CD4-positive, alpha-beta T cell treated with Interleukin-21 for 1 hour (primary cell): ENCODE results near the gene POU3F2.

Experiments used
- DNase-seq: peaks from one replicate; pipeline ENCODE4 v3.0.0-alpha.2; 2020

POU3F2 gene

GRCh38 chr6:98831057-98831958 lies 3.1 kb upstream of the POU3F2 start:
- no peak for DNase-seq

GRCh38 chr6:98831959-98832283 lies 2.5 kb upstream of the POU3F2 start:
- DNase-seq, result no peak

GRCh38 chr6:98832284-98833056 lies 1.9 kb upstream of the POU3F2 start:
- no peak for DNase-seq

- no peak for DNase-seq
Observed at GRCh38 chr6:98833057-98833306, 1.4 kb upstream of the POU3F2 start.

DNA sequence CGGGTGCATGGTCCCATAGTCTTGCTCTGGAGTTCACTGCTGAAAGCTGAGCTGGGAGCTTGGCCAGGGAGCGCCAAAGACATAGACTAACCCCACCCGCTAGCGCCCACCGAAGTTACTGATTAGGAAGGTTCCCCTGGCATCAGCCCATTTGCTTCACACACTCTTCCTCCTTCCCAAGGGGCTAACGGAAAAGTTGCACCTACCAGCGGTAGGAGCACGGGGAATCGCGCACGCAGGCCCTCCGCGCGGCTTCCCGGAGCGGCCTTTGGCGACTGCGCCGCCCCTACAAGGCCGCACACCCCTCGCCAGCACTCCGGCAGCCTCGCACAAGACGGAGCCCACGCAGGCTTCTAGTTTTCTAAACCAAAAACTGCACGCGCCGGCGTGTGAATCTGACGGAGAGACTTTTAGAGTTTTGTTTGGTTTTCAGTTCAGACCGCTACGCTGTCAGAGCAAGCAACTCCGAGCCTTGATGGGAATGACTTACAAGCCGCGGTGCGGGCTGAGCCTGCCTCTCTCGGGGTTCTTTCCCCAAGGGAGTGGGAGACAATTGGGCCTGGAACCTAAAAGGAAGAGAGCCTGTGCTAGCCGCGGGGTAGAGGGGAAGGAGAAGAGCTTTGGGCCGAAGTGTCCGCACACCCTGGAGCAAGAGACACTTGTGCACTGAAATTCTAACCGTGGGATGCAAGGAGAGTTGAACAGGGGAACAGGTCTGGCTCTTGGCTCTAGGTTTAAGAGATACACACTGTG lies 891 bp upstream of the POU3F2 start:
- DNase-seq, result no peak

- no peak for DNase-seq
Observed at GRCh38 chr6:98835149-98836024, 1.0 kb downstream of the POU3F2 start.

- no peak for DNase-seq
Observed at GRCh38 chr6:98836025-98836961, 1.9 kb downstream of the POU3F2 start.

GRCh38 chr6:98836962-98837944 lies 2.9 kb downstream of the POU3F2 start:
- no peak for DNase-seq

DNA sequence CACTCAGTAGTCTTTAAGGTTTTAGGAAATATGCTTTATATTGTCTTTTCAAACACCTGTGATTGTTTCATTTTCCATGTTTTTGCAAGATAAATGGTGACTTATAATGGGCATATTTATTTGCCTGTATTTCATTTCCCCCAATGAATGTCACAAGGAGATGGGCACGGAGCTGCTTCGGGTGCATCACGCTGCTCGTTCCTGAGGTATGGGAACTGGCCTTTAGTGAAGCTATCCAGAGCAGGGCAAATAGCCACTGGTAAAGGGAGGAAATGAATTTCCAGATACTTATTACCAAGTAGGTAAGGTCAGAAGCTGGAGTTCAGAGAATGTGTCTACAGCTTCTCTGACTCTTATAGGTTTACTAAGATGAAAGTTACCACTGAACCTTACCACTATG lies 3.7 kb downstream of the POU3F2 start:
- no peak for DNase-seq

DNA sequence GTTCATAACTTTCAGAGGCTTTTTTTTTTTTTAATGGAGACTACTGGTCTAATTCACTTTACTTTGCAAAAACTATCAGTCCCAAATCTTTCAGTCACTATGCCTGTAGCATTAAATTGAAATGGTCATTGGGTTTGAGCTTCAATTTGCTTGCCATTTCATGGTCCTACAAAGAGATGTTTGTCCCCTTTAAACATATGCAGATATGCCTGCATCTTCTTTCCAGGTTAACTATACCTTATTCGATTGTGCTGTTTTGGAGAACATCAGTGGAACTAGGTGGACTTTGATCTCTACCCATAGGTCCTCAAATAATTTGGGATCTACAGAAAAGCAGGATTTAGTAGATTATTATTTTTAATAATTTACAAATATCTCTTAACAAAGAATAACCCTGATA lies 4.6 kb downstream of the POU3F2 start:
- no peak for DNase-seq

- DNase-seq, result no peak
Observed at GRCh38 chr6:98839781-98840361, 5.5 kb downstream of the POU3F2 start.

- DNase-seq, result no peak
Observed at GRCh38 chr6:98840385-98840784, 6.0 kb downstream of the POU3F2 start.

GRCh38 chr6:98840996-98841513 lies 6.7 kb downstream of the POU3F2 start:
- no peak for DNase-seq

DNA sequence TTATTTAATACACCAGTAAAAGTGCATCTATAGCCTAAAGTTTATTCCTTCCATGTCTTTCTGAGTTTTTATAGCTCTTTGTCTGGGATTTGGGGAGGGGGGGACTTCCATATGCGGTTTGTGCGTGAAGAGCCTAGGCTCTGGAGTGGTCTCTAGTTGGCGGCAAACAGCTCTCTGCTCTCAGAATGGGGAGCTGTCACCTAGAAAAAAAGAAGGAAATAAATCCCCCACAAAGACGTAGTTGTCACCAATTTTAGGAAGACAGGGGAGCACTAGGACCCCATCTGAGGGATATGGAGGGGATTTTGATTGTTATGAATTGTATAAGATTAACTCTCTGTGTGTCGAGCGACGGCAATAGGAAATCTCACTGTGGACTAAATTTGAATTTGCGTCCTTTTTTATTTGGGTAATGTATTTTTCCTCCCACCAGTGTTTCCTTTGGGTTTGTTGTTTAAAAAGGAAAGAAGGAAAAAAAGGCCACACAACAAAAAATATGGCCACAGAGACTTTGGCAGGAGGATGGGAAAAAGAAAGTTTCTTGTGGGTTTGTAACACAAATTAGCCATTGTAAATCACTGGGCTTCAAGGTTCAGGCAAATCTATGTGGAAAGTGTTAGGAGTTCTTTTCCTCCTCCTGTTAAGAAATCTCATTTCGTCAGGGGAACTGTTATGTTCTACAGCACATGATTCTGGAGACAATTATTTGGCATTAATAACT lies 7.4 kb downstream of the POU3F2 start:
- DNase-seq, result no peak

- no peak for DNase-seq
Observed at GRCh38 chr6:98842342-98843180, 8.2 kb downstream of the POU3F2 start.

- no peak for DNase-seq
Observed at GRCh38 chr6:98843271-98844243, 9.2 kb downstream of the POU3F2 start.
